Body of pancreas (tissue), 4 donors: ENCODE results near the gene LCA5.

Source experiments
- POLR2A ChIP-seq, 3 donors: fragments of 450-650 bp; IDR thresholded peaks; one replicate each; pipeline ENCODE4 v1.6.1; 2016; ENCODE audit warnings: antibody characterized with exemption in 3 of 3, mild to moderate bottlenecking in 2 of 3
- TF ChIP-seq, protein P1 (sequence below), 7 experiments: fragments of 450-650 bp in 4 of 7; fragments of 200-600 bp in 3 of 7; sonication (generic) in 3 of 7; IDR thresholded peaks; one replicate each; pipeline ENCODE4 v1.5.1; 2016 to 2019; ENCODE audit warnings: antibody characterized with exemption in 7 of 7

DNA sequence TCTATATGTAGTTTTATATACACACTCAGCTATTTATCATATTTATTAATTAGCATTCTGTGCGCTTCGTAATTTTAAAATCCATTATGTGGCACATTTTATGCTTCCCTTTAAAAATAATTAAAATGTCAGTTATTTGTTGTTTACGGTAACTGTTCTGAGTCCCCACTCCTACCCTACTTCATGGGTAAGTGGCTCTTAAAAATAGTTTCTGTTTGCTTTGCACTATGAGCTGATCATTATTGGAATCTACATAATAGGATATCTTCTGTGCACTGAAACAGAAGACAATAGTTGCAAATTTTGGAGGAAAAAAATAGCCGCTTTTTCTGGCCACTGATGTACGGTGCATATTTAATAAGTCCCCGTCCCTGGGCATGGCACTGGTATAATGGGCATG lies 25.2 kb downstream of the LCA5 start:
- TF ChIP-seq, protein P1, sequence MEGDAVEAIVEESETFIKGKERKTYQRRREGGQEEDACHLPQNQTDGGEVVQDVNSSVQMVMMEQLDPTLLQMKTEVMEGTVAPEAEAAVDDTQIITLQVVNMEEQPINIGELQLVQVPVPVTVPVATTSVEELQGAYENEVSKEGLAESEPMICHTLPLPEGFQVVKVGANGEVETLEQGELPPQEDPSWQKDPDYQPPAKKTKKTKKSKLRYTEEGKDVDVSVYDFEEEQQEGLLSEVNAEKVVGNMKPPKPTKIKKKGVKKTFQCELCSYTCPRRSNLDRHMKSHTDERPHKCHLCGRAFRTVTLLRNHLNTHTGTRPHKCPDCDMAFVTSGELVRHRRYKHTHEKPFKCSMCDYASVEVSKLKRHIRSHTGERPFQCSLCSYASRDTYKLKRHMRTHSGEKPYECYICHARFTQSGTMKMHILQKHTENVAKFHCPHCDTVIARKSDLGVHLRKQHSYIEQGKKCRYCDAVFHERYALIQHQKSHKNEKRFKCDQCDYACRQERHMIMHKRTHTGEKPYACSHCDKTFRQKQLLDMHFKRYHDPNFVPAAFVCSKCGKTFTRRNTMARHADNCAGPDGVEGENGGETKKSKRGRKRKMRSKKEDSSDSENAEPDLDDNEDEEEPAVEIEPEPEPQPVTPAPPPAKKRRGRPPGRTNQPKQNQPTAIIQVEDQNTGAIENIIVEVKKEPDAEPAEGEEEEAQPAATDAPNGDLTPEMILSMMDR (IDR thresholded peaks at IDR 0.05), result no peak
- no peak for TF ChIP-seq POLR2A (IDR thresholded peaks at IDR 0.05)
